HG03064 (cell line): Measurements from ENCODE around the gene HNRNPF.
"Not testable (repeated sequence)": the region's sequence is repeated elsewhere in the genome, so short reads cannot be mapped to it uniquely, and the experiment has no call there.

Experiments used
- ATAC-seq: cut with Tn5 transposase; IDR thresholded peaks from one replicate; pipeline ENCODE4 v1.9.1; 2021; ENCODE audit warnings: low read depth; ENCODE audit not compliant: unreplicated experiment

Gene HNRNPF

DNA sequence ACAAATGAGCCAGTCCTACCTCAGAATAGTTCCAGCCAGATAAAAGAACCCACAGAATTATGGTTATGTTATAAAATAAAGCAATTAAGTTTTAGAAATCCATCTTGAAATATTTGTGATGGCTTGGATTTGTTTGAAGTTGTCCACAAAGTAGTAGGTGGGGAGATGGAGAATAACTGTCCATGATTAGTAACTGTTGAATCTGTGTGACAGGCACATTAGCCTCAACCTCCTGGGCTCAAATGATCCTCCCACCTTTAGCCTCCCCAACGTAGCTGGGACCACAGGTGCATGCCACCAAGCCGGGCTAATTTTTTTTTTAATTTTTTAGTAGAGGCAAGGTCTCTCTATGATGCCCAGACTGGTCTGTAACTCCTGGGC, 10.1 kb downstream of the HNRNPF start:
- no peak for ATAC-seq

DNA sequence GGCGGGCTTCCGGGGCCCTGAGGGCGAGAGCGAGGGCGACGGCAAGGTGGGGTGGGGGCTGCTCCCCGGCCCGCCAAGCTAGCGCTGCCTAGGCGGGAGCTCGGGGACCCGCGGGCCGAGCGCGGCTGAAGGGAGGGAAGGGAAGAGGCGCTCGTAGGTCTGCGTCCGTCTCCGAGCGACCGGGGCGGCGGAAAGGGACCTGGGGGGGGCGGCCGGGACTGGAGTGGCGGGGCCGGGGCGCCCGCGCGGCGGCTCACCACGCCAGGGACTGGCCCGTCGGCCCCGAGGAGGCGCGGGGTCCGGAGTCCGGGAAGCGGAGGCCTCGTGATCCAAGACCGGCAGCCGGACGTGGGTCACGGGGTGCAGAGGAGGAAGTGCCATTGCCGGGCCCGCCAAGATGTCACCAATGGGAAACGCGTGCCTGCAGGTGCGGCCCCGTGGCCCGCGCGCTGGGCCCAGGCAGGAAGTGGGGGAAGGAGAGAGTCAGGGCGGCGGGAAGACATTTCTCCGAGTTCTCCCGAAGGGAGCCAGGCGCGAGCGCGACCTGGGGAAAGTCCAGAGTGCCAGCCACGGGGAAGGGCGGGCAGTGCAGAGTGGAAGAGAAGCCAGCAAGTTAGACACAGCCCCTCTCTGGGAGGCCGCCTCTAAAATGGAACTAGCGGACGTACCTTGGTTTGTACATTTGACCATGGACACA, 11.9 kb downstream of the HNRNPF start:
- peak; percentile 73 for ATAC-seq

DNA sequence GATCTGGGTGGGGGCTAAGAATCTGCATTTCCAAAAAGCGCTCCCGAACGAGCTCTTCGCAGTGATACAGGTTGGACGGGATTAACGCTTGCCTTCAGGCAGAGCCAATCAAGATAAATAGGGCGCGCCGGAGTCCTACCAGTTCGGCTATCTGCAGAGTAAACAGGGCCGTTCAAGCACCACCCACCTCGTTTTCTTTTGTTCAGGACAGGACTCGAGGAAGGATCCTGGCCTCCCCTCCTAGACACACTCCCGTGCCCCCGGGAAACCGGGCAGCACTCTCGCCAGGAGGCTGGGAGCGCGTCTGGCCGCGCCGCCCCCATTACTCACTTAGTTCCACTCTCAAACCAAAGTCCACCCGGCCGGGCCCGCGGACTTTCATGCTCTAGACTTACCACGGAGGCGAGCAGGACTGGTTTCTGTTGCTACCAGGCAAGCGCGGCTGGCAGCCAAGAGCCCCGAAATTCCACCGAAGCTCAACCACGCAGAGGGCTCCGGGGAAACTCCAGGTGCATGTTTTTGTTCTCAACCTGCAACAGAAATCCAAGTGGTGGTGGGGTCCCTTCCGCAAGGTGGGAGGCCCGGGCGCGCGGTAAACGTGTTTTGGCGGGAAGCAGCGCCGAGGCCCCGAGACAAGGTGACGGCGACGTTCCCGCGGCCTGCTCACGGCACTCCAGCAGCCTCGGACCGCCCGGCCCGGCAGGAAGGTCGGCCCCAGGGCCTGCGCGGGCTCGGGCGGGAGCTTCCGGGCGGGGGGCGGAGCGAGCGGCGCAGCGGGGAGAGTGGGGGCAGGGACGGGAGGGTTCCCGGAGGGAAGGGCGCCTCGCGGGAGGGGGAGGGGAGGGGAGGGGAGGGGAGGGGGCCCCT, 12.7 kb downstream of the HNRNPF start:
- peak; percentile 49 for ATAC-seq

DNA sequence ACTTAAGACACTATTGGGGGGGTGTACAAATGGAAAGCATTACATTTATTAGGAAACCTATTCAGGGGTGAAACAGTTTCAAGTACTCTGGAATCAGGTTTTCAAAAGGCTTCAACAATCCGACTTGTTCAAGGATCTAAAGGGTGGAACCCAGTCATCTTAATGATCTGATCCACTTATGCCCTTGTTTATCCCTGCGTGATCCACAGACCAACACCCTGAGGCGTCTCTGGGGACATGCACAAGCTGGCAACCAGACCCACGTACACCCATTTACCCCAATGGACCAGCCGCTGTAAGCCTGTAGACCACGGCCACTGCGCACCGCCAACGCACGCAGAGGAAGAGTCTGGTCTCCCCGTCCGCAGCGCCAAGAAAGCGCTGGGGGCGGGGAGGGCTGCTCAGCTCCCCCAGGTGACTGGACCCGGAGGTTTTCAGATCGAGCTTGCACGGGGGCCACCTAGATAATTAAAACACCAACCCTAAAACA, 13.4 kb downstream of the HNRNPF start:
- ATAC-seq: no peak

DNA sequence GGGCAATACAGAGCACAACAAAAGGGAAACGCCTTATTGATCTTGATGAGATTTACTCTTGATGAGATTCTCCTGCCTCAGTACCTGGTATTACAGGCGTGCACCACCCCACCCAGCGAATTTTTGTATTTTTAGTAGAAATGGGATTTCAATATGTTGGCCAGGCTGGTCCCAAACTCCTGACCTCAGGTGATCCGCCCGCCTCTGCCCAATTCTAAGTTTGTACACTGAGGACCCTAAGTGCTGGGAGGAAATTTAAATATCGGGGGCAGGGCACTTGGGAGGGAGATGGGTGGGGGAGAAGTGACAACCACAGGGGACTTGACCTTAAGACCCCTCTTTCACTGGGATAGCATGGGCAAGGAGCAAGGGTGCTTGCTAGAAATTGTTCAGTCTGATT, 14.1 kb downstream of the HNRNPF start:
- no peak for ATAC-seq

DNA sequence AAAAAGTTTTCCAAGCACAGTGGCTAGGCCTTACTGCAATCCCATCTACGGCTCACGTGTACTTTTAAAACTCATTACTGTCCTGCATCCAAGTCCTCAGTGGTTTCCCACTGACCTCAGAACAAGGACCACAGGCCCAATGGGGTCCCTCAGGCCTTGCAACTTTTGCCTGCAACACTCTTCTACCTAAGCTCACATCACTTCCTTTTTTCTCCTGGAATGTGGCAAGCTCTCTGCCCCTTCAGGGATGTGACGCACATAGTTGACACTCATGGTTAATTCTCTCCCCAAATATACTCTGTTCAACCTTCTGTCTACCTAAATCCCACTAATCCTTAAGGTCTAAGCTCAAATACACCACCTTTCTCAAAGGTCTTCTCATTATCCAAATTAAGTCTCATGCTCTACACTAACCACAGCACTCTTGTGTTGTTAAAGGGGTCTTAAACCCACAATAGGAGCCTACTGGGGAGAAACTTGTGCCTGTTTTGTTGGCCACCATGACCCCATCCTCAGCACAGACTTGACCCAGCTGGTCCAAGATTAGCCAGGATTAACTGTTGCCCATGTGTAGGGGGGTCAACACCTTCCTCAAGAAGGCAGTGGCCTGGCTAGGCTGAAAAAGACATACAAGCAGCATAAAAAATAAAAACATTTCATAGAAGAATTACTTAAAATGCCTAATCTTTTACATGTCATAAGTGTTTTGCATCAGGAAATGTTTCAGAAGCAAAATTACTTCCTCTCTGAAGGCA, 15.2 kb downstream of the HNRNPF start:
- ATAC-seq: no peak

DNA sequence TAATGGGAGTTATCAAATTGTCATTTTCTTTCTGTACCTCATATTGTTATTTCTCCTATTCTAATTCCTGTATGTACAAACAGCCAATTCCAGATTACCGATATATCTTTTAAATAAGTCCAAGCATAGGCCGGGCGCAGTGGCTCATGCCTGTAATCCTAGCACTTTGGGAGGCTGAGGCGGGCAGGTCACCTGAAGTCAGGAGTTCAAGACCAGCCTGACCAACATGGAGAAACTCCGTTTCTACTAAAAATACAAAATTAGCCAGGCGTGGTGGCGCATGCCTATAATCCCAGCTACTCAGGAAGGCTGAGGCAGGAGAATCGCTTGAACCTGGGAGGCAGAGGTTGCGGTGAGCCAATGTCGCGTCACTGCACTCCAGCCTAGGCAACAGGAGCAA, 15.8 kb downstream of the HNRNPF start:
- not testable (repeated sequence) for ATAC-seq

DNA sequence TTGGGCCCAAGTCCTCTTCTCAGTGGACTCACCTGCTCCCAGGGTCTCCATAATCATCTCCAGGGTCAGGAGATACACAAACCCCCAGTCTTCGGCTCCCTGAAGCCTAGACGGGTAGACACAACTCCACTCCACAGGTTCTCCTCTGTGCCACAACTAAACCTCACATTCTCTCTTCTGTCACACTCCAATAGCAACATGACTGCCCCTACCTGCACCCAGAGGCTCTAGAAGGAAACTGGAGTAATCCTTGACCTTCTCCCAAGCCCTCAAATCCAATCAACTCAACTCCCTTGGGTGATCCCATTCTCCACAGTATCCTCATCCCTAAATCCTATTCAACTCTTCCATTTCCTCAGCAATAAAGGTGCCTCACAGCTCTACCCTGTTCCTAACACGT, 16.2 kb downstream of the HNRNPF start:
- ATAC-seq: no peak

DNA sequence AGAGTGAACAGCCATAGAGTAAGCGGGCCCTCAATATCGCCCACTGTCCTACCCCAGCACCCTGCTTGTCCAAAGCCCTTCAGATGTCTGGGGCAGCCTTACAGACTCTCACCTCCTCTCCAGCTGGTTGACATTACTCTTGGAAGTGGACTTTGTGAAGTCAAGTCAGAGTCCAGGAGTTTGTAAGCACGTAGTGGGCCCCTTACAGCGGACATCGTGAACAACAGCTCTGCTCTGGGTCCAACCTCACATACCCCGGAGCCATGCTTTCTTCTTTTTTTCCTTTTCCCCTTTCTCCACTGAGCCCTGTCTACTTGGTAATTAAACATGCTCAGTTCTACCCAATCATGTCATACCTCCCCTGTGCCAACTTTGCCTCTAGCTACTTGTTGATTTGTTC, 17.5 kb downstream of the HNRNPF start:
- no peak for ATAC-seq

DNA sequence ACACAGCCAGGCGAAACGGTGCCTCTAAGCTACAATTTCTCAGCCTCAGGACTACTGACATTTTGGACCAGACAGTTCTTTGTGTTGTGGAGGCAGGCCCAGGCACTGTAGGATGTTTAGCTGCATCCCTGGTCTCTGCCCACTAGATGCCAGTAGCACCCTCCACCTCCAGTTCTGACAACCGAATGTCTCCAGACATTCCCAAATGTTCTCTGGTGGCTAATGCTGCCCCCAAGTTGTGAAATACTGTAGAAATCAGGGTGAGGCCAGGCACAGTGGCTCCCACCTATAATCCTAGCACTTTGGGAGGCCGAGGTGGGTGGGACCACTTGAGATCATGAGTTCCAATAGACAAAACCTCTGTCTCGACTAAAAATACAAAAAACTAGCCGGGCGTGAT, 18.2 kb downstream of the HNRNPF start:
- no peak for ATAC-seq

DNA sequence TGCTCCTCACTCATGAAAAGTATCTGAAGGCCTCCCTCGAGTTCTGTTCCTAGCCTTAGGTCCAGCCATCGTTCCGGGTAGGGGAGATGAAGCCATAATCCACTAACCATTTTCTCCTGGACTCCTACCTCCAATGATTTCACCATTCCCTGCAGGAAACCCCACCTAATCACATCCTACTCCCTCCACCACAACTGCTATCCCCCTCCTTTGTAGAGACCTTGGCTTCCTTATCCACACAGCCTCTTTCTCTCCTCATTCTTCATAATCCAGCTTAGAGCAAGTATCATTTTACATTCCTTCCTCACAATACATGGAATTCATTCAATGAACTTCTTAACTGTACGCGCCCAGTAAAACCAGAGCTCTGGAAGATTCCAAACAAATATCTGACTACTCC, 18.7 kb downstream of the HNRNPF start:
- no peak for ATAC-seq

DNA sequence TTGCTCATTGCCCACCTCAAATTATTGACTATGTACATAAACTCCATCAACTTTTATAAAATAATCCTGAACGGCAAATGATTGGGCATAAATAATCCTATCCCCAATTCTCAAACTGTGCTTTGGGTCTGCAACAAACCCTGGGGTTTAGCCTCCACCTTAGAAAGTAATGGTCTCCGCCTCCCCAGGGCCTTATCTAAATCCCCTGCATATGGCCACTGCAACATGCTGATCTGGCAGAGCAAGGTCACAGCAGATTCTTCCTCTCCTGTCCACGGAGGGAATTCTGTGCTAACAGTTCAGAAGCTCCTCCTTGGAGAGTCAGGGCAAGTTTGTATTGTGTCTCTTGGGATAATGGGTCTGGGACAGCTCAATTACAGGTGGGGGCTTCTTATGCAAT, 19.1 kb downstream of the HNRNPF start:
- no peak for ATAC-seq

DNA sequence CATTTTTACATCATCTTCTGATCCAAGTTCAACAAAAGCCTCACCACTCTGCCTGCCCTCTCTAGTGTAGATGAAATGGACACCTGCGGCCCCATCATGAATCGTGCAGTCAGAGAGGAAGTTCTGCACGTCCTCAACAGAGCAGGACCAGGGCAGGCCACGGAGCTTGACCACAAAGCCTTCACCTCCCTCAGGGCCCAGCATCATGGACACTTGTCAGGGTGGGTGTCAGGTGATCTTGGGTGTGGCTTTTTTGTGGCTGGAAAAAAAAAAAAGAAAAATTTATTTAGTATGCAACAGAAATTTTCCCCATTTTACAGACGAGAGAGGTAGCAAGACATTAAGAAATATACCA, 21.3 kb downstream of the HNRNPF start:
- ATAC-seq: no peak

DNA sequence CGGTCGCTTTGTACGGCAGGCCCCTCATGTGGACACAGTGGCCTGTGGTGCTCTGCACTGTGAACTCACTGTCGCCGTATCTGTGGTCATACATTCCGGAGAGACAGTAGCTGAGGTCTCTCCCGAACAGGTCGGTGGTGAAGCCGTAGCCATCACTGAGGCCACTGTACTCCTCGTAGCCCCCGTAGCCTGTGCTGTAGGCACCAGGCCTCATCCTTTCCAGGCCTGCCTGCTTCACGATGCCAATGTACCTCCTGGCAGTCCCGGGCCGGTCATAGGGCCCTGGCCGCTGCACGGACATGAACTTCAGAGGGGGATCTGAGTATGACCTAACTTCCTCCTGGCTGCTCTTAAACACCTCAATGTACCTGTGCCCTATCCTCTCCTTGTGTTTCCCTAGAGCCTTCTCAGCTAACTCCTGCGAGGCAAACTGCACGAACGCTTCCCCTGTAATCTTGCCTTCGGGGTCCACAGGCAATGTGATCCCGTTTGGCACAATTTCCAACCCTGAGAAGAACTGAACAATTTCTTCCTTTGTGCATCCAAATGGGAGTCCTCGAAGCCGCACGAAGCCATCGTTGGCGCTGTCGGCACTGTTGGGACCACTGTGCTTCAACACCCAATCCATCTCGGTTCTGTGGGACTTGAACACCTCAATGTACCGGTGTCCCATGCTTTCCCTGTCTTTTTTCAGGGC, 21.9 kb downstream of the HNRNPF start:
- ATAC-seq: no peak

DNA sequence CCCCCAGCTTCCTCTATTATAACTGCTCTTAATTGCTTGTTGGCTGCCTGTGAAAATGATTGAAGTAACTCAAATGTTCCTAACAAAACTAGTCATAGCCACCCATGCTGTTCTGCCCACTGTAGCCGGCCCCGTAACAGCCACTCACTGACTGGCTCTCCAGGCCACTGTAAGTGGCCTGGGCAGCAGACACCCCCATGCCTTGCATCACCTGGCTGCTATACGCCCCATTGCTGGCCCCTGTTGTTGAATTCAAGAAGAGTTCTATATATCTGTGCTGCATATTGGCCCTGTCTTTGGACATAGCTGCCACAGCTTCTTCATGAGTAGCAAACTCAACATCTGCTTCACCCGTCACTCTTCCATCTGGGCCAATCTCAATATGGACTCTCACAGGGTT, 22.4 kb downstream of the HNRNPF start:
- ATAC-seq: no peak

DNA sequence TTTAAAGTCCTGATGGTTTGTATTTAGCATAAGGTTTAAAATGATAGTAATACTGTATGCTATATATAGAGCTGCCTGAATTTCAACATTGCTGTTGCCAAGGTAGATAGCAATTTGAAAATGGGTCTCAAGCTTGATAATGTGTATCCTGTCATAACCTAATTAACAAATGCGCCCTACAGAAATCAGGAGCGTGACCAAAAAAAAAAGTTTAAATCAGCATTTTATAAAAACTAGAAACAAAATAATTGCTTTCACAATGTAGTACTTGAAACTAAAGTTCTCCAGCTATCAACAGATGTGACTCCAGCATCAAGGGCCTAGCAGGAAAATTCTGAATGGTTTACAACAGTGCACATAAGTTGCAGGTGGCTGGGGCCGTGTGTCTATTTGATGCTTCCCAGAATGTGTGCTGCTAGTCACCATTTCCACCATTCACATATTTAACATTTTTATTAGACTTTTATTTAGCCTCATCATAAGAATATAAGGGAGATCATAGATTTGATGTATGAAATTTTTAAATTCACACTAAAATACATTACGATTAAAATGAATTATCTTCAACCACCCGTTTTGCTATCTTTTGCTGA, 23.5 kb downstream of the HNRNPF start:
- no peak for ATAC-seq

DNA sequence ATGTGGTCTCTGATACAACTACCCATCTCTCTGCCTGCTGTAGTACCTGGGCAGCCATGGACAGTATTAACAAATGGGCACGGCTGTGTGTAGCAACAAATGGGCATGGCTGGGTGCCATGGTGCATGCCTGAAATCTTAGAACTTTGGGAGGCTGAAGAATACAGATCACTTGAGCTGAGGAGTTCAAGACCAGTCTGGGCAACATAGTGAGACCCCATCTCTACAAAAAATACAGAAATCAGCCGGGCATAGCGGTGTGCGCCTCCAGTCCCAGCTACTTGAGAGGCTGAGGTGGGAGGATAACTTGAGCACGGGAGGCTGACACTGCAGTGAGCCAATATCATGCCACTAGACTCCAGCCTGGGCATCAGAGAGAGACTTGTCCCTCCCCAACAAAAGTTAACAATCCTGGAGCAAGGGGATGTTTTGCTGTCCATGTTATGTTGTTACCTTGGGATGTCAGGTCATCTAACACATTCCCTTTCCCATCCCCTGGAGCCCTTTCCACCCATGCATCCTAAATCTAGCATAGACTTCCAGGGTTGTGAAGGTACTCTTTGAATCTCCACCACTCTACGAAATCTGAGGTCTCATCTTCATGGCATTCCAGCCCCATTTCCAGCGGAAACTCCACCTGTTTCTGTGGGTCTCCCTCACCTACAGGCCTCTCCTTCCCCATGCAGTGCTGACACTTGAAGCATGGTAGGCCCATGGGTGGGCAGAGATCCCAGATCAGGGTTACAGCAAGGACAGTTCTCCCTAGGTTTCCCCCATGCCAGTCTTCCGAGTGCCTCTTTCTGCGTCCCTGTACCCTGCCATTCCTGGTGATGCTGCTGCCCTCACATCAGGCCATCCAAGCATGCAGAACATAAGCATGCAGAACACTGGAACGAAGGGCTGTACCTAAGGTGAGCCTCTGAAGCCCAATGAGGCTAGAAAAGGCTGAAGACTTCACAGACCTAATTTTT, 24.4 kb downstream of the HNRNPF start:
- no peak for ATAC-seq

DNA sequence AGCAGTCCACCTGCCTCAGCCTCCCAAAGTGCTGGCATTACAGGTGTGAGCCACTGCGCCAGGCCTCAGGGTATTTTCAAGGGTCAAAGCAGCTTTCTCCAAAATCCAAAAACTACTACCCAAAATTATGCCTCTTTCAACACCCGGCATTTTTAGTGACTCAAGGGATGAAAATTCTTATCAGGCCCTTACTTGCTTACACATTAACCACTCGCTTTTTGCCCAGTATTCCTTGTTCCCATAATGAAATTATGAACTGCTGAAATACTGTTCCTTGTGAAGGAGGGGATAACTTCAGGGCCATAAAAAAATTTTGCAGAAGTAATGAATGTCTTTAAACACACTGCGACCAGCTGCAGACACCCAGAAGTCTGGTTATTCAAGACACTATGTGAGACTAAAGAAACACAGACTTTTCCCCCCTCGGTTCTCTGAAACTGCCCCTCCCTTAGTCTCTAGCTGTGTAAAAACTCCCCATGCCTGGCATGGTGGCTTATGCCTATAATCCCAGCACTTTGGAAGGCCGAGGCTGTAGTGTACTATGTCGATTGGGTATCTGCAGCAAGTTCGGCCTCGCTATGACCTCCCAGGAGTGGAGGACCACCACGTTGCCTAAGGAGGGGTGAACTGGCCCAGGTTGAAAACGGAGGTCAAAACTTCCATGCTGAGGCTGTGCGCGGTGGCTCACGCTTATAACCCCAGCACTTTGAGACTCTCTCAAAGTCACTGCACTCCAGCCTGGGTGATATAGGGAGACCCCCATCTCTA, 25.6 kb downstream of the HNRNPF start:
- ATAC-seq: no peak
